Activated CD8-positive, alpha-beta T cell treated with anti-CD3 and anti-CD28 coated beads for 36 hours (primary cell): ENCODE data around the gene ASH1L. TPM values are rescaled to one million over a fixed set of nuclear protein-coding genes. Genes with fewer than 3 reads are reported as not detected.
"Not testable (repeated sequence)": the region's sequence is repeated elsewhere in the genome, so short reads cannot be mapped to it uniquely, and the experiment has no call there.

Experiments
- ATAC-seq: fragments of 200-7000 bp; cut with Tn5 transposase; one replicate; pipeline ENCODE4 v1.10.0; 2021; ENCODE audit warnings: mild to moderate bottlenecking, moderate library complexity
- CTCF ChIA-PET: fragments of 350-600 bp; sonication (Branson Sonifier 250); formaldehyde crosslinking; loops from one replicate; lab custom pipeline; 2021; ENCODE audit warnings: antibody characterized with exemption; lab: Charles Lee
- POLR2A ChIA-PET: fragments of 350-600 bp; sonication (Branson Sonifier 250); formaldehyde crosslinking; loops from one replicate; lab custom pipeline; 2021; ENCODE audit warnings: antibody characterized with exemption; lab: Charles Lee
- DNase-seq: peaks from one replicate; pipeline ENCODE4 v3.0.0-alpha.2; 2020
- H3K27ac Mint-ChIP-seq: one replicate; pipeline ENCODE4 v1.8.0; 2021; ENCODE audit warnings: mild to moderate bottlenecking, mixed read lengths
- H3K27me3 Mint-ChIP-seq: one replicate; pipeline ENCODE4 v1.8.0; 2021; ENCODE audit warnings: mixed read lengths
- H3K36me3 Mint-ChIP-seq: one replicate; pipeline ENCODE4 v1.8.0; 2021; ENCODE audit warnings: low read depth, mixed read lengths
- H3K4me1 Mint-ChIP-seq: one replicate; pipeline ENCODE4 v1.8.0; 2021; ENCODE audit warnings: low read depth, mixed read lengths
- H3K4me3 Mint-ChIP-seq: one replicate; pipeline ENCODE4 v1.8.0; 2021; ENCODE audit warnings: mild to moderate bottlenecking, moderate library complexity, mixed read lengths
- H3K9me3 Mint-ChIP-seq: one replicate; pipeline ENCODE4 v1.8.0; 2021; ENCODE audit warnings: mixed read lengths
- CTCF ChIP-seq: fragments of 200-600 bp; IDR thresholded peaks from one replicate; pipeline ENCODE4 v1.8.0; 2022; ENCODE audit warnings: antibody characterized with exemption, mild to moderate bottlenecking
- intact Hi-C: fragments of 100-400 bp; cut with micrococcal nuclease; formaldehyde crosslinking; loops from one replicate; pipeline ENCODE4 v1.10.0; 2022
- total RNA-seq, 2 experiments: library from RNA; stranded (reverse); gene quantifications; one replicate each; pipeline ENCODE4 v1.2.3, GENCODE V29; 2021

Gene ASH1L
- total RNA-seq, 2 experiments from 2014 or later: 30.3 to 31.6 TPM

- no peak overlapping the region for H3K4me3 Mint-ChIP-seq
- H3K27me3 Mint-ChIP-seq: no peaks in the 10 kb centered on the region
- no peak for TF ChIP-seq CTCF
- H3K36me3 Mint-ChIP-seq: peaks cover 27% of the 10 kb centered on the region
- intact Hi-C loops: no loop called here
- H3K27ac Mint-ChIP-seq: no peak overlapping the region
- H3K9me3 Mint-ChIP-seq: no peaks in the 10 kb centered on the region
- ChIA-PET CTCF (interaction anchor here (1.0 to 1.4 kb wide), 3 partner anchors 8 to 64 kb away, joined by 3 to 8 read pairs (median 3); no protein-coding TSS in a partner anchor), POLR2A (interaction anchor here (0.7 kb wide), 2 partner anchors 16 to 1006 kb away, joined by 3 to 4 read pairs; no protein-coding TSS in a partner anchor)
- peaks cover 3% of the 10 kb centered on the region for H3K4me1 Mint-ChIP-seq
- no peak for DNase-seq
- ATAC-seq: no peak
Observed at GRCh38 chr1:155334962-155335361, 227.6 kb downstream of the ASH1L start.

DNA sequence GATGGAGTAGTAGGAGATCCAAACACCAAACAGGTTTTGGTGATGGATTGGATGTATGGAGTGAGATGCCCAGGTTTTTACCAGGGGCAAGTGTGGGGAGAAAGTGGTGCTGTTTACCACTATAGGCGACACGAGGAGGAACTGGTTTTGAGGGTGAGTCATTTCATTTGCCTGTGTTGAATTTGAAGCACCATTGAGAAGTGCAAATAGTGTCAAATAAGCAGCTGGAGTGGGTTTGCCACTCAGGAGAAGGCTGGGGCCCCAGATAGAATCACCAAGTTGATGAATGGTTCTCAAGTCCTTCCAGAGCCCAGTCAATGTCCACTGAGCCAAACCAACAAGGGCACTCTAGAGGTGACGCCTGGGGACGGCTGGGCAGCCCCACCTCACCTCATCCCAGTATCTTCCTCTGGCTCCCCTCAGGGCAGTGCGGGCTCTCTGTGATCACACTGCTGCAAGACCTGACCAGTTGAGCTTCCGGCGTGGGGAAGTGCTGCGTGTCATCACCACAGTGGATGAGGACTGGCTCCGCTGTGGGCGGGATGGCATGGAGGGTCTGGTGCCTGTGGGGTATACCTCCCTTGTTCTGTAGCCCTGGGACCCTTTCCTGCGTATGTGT lies 232.5 kb downstream of the ASH1L start:
- ChIA-PET CTCF (no interaction called here), POLR2A (no interaction called here)
- TF ChIP-seq CTCF: no peak
- no peak overlapping the region for H3K4me3 Mint-ChIP-seq
- H3K27ac Mint-ChIP-seq: peak overlapping the region; percentile 27
- H3K27me3 Mint-ChIP-seq: no peaks in the 10 kb centered on the region
- no peaks in the 10 kb centered on the region for H3K9me3 Mint-ChIP-seq
- ATAC-seq (no peak), DNase-seq (no peak)
- H3K4me1 Mint-ChIP-seq: peaks cover 7% of the 10 kb centered on the region
- intact Hi-C loops: no loop called here
- peaks cover 15% of the 10 kb centered on the region for H3K36me3 Mint-ChIP-seq

GRCh38 chr1:155328856-155329255 lies 233.7 kb downstream of the ASH1L start:
- DNase-seq, ATAC-seq, H3K4me1 Mint-ChIP-seq, POLR2A ChIA-PET, H3K4me3 Mint-ChIP-seq, H3K9me3 Mint-ChIP-seq, intact Hi-C loops, H3K27me3 Mint-ChIP-seq: not testable (repeated sequence)
- Mint-ChIP-seq H3K27ac (peak overlapping the region; percentile 42), H3K36me3 (peaks cover 15% of the 10 kb centered on the region)
- CTCF ChIA-PET: interaction anchor here (1.2 to 3.7 kb wide), 2 partner anchors 50 to 78 kb away, joined by 3 to 24 read pairs; no protein-coding TSS in a partner anchor

- intact Hi-C loops: no loop called here
- H3K27ac Mint-ChIP-seq: no peak overlapping the region
- H3K36me3 Mint-ChIP-seq: peaks cover 13% of the 10 kb centered on the region
- ATAC-seq (no peak), DNase-seq (no peak)
- TF ChIP-seq CTCF: no peak
- no peaks in the 10 kb centered on the region for H3K9me3 Mint-ChIP-seq
- ChIA-PET CTCF (interaction anchor here (0.6 to 3.7 kb wide), 3 partner anchors 23 to 78 kb away, joined by 3 to 24 read pairs (median 3); no protein-coding TSS in a partner anchor), POLR2A (no interaction called here)
- no peaks in the 10 kb centered on the region for H3K27me3 Mint-ChIP-seq
- no peak overlapping the region for H3K4me3 Mint-ChIP-seq
- H3K4me1 Mint-ChIP-seq: peaks cover 10% of the 10 kb centered on the region
Observed at GRCh38 chr1:155327981-155328380, 234.6 kb downstream of the ASH1L start.

DNA sequence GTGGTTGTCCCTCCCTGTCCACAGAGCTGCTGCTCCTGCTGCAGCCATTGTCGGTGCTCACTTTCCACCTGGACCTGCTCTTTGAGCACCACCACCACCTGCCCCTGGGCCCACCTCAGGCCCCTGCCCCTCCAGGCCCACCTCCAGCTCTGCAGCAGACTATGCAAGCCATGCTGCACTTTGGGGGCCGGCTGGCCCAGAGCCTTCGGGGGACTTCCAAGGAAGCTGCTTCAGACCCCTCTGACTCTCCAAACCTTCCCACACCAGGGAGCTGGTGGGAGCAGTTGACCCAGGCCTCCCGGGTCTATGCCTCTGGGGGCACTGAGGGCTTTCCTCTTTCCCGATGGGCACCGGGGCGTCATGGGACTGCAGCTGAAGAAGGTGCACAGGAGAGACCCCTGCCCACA lies 236.0 kb downstream of the ASH1L start:
- Mint-ChIP-seq H3K4me3 (no peak overlapping the region), H3K27ac (no peak overlapping the region), H3K36me3 (peaks cover 17% of the 10 kb centered on the region), H3K9me3 (no peaks in the 10 kb centered on the region), H3K27me3 (no peaks in the 10 kb centered on the region), H3K4me1 (peaks cover 20% of the 10 kb centered on the region)
- CTCF ChIA-PET: interaction anchor here (3.7 kb wide), 1 partner anchor 76 kb away, joined by 24 read pairs; no protein-coding TSS in a partner anchor
- no peak for ATAC-seq
- intact Hi-C loops: no loop called here
- DNase-seq: no peak
- POLR2A ChIA-PET: interaction anchor here (0.5 to 2.2 kb wide), 4 partner anchors 12 to 233 kb away, joined by 3 to 7 read pairs (median 4); no protein-coding TSS in a partner anchor
- no peak for TF ChIP-seq CTCF
